ENCODE data around the gene SMC1A.

SMC1A gene

DNA sequence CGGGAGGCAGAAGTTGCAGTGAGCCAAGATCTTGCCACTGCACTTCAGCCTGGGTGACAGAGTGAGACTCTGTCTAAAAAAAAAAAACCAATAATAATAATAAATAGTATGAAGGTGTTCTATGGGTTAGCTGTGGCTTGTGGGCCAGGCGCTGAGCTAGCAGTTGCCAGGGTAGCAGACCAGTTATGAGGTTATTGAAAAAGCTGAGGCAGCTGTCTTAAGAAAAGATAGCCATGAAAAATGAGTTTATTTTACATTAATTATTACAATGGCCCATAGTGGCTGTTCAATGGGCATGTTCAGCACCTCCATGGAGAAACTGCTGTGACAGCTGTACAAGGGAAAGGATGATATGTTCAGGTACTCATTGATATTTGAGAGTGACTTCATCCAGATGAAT is 25.0 kb upstream of the SMC1A start:
- TF ChIP-seq, protein P1, sequence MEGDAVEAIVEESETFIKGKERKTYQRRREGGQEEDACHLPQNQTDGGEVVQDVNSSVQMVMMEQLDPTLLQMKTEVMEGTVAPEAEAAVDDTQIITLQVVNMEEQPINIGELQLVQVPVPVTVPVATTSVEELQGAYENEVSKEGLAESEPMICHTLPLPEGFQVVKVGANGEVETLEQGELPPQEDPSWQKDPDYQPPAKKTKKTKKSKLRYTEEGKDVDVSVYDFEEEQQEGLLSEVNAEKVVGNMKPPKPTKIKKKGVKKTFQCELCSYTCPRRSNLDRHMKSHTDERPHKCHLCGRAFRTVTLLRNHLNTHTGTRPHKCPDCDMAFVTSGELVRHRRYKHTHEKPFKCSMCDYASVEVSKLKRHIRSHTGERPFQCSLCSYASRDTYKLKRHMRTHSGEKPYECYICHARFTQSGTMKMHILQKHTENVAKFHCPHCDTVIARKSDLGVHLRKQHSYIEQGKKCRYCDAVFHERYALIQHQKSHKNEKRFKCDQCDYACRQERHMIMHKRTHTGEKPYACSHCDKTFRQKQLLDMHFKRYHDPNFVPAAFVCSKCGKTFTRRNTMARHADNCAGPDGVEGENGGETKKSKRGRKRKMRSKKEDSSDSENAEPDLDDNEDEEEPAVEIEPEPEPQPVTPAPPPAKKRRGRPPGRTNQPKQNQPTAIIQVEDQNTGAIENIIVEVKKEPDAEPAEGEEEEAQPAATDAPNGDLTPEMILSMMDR (conservative IDR thresholded peaks at IDR 0.05; ENCODE audit: low read depth, low read length), result no peak
- H3K4me3 ChIP-seq (ENCODE audit: low read length), result no peak overlapping the region
- DNase-seq (ENCODE audit: low read depth), result no peak

DNA sequence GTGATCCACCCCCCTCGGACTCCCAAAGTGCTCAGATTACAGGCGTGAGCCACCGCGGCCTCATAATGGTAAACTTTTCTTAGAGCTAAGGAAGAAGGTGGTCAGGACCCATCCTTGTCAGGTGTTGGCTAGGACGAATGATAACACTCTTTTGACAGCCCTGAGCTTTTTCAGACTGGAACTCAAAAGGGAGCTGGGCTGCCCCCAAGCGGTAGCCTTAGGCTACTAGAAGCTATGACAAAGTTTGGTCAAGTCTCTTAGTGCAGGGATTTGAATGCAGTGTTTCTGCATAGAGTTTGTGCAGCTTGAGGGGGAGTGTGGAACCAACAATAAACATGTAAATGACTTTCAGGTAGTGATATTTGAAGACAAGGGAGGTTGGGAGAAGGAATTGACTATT is 23.5 kb upstream of the SMC1A start:
- H3K4me3 ChIP-seq (ENCODE audit: low read length), result no peak overlapping the region
- TF ChIP-seq, protein P1 (conservative IDR thresholded peaks at IDR 0.05; ENCODE audit: low read depth, low read length), result peak; percentile 76
- DNase-seq (ENCODE audit: low read depth), result no peak

DNA sequence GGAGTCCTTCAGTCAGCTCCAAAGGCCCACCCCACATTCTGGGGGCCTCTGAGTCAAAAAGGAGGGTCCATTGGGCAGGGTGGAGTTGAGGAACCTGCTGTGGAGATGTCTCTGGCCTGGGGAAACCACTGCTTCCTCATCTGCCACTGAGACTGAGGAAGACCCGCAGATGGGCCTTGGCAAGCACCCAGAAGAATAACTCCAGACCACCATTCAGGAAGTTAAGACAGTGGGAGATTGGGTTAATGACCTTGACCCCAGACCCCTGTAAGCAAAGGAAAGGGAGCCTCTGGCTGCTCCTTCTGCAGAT is 19.8 kb upstream of the SMC1A start:
- no peak overlapping the region for H3K4me3 ChIP-seq (ENCODE audit: low read length)
- TF ChIP-seq, protein P1 (conservative IDR thresholded peaks at IDR 0.05; ENCODE audit: low read depth, low read length), result no peak
- no peak for DNase-seq (ENCODE audit: low read depth)

DNA sequence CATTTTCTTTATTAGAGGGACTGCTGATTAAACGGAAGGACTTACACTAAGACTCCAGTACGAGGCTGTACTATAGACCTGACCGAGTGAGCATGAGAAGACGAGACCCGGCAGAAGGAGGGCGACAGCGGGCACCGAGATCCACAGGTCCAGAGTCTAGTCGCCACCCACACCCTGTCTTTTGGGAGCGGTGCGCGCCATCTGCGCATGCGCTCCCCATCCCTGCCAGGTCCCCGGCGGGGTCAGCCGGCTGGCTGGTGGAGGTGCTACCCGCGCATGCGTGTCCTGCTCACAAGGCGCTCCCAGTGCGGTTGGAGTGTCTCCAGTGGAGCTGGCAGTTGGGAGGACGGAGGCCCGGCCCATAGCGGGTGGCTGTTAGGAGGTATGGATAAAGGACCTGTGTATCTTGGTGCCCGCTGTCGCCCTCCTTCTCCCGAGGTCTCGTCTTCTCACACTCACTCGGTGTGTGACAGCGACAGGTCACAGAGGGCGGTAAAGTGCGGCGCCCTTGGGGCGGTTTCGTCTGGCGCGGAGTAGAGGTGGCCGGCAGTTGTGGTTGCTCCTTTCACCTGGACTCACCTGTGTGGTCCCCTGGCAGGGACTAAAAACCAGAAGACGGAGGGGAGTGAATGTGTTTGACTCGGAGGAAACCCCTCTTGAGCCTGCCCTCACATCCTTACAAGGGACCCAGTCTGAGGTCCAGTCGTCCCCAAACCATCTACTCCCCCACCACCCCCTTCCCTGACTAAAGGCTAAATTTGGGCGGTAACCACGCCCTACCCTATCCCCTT is 19.3 kb upstream of the SMC1A start:
- no peak for DNase-seq (ENCODE audit: low read depth)
- peak overlapping the region; percentile 49 for H3K4me3 ChIP-seq (ENCODE audit: low read length)
- TF ChIP-seq, protein P1 (conservative IDR thresholded peaks at IDR 0.05; ENCODE audit: low read depth, low read length), result no peak

DNA sequence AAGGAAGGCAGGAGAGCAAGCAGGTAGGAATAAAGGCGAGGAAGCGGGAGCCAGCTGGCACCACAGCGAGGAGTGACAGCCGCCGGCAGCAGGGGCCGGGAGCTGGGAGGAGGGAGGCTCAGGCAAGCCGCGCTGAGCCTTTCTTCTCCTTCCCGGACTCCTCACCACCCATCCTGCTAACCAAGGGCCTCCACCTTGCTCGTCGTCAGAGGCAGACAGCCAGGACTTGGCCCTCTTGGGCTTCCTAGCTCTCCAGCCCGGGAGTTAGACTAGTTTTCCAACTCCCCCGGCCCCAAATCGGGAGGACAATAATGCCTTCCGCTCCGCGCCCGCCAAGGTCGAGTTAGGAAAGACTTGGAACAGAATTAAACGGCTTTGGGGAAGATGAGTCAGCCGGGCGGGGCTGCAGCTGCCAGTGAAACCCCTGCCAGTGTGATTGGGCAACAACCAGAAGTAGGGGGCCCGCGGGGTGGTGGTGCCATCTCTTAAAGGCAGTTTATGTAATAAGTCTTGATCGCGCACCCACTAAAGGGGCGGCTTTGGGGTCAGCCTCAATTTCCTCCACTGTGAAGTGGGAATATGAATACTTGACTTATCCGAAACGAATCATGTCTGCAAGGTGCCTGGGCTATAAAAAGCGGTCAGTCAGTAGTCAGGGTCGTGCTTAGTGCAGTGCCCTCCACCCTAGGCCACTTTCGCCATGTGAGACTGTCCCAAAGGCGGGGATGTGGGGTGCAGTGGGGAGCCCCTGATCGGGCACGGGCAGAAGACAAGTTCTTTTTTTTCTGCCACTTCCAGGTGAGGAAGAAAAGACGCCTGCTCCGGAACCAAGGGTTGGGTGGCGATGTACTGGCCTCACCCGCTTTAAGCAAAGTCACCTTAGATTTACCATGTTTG is 18.4 kb upstream of the SMC1A start:
- DNase-seq (ENCODE audit: low read depth), result no peak
- peak overlapping the region; percentile 49 for H3K4me3 ChIP-seq (ENCODE audit: low read length)

DNA sequence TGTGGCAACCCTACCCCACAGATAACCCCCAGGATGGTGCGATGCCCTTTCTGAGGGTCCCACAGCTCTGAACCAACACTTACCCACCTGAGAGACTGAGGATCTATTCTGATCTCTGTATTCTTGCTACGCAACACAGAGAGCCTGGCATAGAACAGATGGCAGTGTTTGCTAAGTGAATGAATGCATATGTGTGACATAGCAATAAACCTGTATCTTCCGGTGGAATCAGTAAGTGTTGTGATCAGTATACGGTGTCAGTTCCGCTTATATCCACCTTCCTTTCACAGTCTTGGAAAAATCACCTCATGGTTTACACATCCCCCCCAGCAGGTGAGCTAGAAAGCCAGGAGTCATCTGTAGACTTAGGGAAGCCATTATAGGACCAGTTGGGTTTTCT is 17.6 kb upstream of the SMC1A start:
- no peak for DNase-seq (ENCODE audit: low read depth)
- peak overlapping the region; percentile 49 for H3K4me3 ChIP-seq (ENCODE audit: low read length)
- TF ChIP-seq, protein P1 (conservative IDR thresholded peaks at IDR 0.05; ENCODE audit: low read depth, low read length), result no peak

More for the DNA sequence above, 18.4 kb upstream of the SMC1A start:
- TF ChIP-seq, protein P1 (conservative IDR thresholded peaks at IDR 0.05; ENCODE audit: low read depth, low read length), result no peak

Measured in retinal pigment epithelial cell (primary cell).